HL-60/S4 treated with retinoic acid at 250 ng/mL for 4 days and 3 days (cell line): ENCODE data around the gene LRRC41.
"Not testable (repeated sequence)": the region's sequence is repeated elsewhere in the genome, so short reads cannot be mapped to it uniquely, and the experiment has no call there.

ENCODE experiments used
- in situ Hi-C: fragments of 300-500 bp; cut with MboI; formaldehyde crosslinking; loops from 2 replicates; pipeline ENCODE4 v1.7.0; 2022; ENCODE audit warnings: low sequenced_read_pairs

LRRC41 gene

GRCh38 chr1:46246136-46246535, 57.3 kb downstream of the LRRC41 start:
- in situ Hi-C loops = not testable (repeated sequence)

- in situ Hi-C loops = no loop called here
These were observed 58.6 kb downstream of the LRRC41 start for GRCh38 chr1:46244656-46245371.

- in situ Hi-C loops = not testable (repeated sequence)
These were observed 59.6 kb downstream of the LRRC41 start for GRCh38 chr1:46243831-46244230.

- in situ Hi-C loops = no loop called here
These were observed 60.5 kb downstream of the LRRC41 start for GRCh38 chr1:46242918-46243317.

- in situ Hi-C loops = not testable (repeated sequence)
These were observed 61.7 kb downstream of the LRRC41 start for GRCh38 chr1:46241733-46242132.

- in situ Hi-C loops = not testable (repeated sequence)
These were observed 64.6 kb downstream of the LRRC41 start for GRCh38 chr1:46238865-46239264.

- in situ Hi-C loops = no loop called here
These were observed 66.5 kb downstream of the LRRC41 start for GRCh38 chr1:46236882-46237281.

GRCh38 chr1:46231231-46231630, 72.2 kb downstream of the LRRC41 start:
- in situ Hi-C loops = not testable (repeated sequence)
